NCI-H187 treated with DMSO at 0.1 percent for 48 hours (cell line): ENCODE measurements around the gene C6orf15.
"Not testable (repeated sequence)": the region's sequence is repeated elsewhere in the genome, so short reads cannot be mapped to it uniquely, and the experiment has no call there.

Experiments used
- DNase-seq: peaks from one replicate; lab custom pipeline; 2025; lab: John Stamatoyannopoulos, UW

C6orf15 gene

DNA sequence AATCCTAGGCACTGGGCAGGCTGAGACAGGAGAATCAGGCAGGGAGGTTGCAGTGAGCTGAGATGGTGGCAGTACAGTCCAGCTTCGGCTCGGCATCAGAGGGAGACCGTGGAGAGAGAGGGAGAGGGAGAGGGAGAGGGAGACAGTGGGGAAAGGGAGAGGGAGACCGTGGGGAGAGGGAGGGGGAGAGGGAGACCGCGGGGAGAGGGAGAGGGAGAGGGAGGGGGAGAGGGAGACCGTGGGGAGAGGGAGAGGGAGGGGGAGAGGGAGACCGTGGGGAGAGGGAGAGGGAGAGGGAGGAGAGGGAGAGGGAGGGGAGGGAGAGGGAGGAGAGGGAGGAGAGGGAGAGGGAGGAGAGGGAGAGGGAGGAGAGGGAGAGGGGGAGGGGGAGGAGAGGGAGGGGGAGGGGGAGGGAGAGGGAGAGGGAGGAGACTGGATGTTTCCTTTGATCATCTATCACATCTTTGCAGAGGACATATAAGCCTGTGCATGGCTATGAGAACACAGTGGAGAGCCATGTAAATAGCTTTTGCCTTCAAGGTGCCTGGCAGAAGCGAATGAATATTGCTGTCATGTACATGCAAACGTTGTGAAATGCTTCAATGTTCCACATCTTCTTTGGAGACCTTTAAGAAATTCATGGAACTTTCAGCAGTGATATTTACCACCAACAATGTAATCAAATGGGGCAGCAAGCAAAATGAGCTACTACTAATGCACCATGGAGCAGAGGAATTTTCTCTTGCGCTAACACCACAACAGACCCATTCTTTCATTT, 44.3 kb downstream of the C6orf15 start:
- not testable (repeated sequence) for DNase-seq

DNA sequence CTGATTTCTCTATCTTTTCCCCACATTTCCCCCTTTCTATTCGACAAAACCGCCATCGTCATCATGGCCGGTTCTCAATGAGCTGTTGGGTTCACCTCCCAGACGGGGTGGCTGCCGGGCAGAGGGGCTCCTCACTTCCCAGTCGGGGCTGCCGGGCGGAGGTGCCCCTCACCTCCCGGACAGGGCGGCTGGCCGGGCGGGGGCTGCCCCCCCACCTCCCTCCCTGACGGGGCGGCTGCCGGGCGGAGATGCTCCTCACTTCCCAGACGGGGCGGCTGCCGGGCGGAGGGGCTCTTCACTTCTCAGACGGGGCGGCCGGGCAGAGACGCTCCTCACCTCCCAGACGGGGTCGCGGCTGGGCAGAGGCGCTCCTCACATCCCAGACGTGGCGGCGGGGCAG, 45.3 kb downstream of the C6orf15 start:
- DNase-seq: not testable (repeated sequence)

DNA sequence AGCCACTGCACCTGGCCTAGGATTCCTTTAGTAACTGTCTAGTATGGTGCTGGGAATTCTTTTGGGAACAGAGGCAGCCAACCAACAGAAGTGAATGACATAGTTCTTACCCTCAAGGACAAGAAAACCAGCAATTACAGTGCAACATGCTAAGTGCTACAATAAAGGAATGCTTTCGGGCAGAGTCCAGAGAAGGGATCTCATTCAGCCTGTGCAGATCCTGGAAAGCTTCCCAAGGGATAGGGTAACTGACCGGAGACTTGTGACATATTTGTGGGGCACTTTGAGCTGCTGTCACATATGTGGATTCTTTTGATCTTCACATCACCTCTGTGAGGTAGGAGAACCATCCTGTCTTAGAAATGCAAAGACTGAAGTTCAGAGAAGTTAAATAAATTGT, 46.8 kb downstream of the C6orf15 start:
- DNase-seq: no peak

DNA sequence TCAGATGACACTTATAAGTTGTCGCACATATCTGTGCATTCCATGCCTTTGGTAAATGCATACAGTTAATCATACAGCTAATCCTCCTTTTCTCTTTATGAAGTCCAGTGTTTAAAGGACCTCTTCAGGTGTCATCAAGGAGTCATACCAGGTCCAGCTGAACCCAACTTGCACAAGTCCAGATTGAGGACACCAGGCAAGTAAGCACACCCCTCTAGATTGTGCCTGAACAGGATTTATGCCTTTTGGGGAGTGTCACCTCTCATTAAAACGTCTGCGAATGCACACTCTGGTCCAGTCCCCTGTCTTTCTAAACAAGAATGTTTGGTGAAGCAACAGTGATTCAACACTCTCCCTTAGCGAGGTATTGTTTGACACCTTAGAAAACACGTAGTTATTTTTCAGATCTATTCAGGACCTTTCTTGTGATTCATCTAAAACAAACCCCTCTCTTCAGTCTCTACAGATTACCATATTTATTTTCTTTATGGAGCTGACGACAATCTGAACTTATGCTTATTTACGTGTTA, 48.4 kb downstream of the C6orf15 start:
- no peak for DNase-seq
